ENCODE data around the gene EHD3.

DNA sequence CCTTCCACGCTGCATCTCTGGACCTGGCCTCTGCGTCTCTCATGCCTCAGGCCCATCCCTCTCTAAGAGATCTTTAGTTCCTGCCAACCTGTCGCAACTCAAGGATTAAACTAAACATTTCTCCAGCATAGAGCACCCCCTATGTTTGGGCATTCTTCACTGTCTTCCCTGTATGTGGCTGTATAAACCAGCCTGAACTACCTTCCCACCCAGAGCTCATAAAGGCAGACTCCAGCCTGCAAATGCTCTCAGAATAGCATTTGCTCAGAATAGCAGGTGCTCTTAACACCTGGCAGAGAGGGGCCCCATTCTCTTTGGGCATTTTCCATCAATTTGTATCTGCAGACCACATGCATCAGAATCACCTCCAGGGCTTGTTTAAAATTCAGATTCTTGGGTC lies 83.4 kb downstream of the EHD3 start:
- TF ChIP-seq EZH2 (optimal IDR thresholded peaks at IDR 0.05; ENCODE audit: low read depth, low read length), result no peak
- TF ChIP-seq, protein P1, sequence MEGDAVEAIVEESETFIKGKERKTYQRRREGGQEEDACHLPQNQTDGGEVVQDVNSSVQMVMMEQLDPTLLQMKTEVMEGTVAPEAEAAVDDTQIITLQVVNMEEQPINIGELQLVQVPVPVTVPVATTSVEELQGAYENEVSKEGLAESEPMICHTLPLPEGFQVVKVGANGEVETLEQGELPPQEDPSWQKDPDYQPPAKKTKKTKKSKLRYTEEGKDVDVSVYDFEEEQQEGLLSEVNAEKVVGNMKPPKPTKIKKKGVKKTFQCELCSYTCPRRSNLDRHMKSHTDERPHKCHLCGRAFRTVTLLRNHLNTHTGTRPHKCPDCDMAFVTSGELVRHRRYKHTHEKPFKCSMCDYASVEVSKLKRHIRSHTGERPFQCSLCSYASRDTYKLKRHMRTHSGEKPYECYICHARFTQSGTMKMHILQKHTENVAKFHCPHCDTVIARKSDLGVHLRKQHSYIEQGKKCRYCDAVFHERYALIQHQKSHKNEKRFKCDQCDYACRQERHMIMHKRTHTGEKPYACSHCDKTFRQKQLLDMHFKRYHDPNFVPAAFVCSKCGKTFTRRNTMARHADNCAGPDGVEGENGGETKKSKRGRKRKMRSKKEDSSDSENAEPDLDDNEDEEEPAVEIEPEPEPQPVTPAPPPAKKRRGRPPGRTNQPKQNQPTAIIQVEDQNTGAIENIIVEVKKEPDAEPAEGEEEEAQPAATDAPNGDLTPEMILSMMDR (IDR thresholded peaks at IDR 0.05; ENCODE audit: low read length), result no peak
- TF ChIP-seq EZH2phosphoT487 (IDR thresholded peaks at IDR 0.05; ENCODE audit: low read length), result no peak

Measured in MM.1S (cell line).